NCI-H2227 treated with DMSO at 0.1 percent for 48 hours (cell line): ENCODE data around the gene EIF2B5.

Experiments used
- DNase-seq: peaks from one replicate; lab custom pipeline; 2025; lab: John Stamatoyannopoulos, UW

Gene EIF2B5

GRCh38 chr3:184173374-184173722, 38.2 kb downstream of the EIF2B5 start:
- DNase-seq = no peak

- DNase-seq = no peak
Observed at GRCh38 chr3:184174284-184174645, 39.1 kb downstream of the EIF2B5 start.

- peak; percentile 98 for DNase-seq
Observed at GRCh38 chr3:184174646-184175492, 39.7 kb downstream of the EIF2B5 start, which contains the start of gene AP2M1. TSS of gene AP2M1 (plus strand) at chr3:184174855. CDS start at chr3:184176994, 2,139 bp downstream.

GRCh38 chr3:184175506-184175905, 40.3 kb downstream of the EIF2B5 start:
- no peak for DNase-seq

GRCh38 chr3:184175981-184176376, 40.8 kb downstream of the EIF2B5 start:
- DNase-seq = no peak

- peak; percentile 78 for DNase-seq
Observed at GRCh38 chr3:184176377-184177330, 41.5 kb downstream of the EIF2B5 start.

GRCh38 chr3:184177331-184177731, 42.2 kb downstream of the EIF2B5 start:
- DNase-seq = no peak

- no peak for DNase-seq
Observed at GRCh38 chr3:184177767-184178306, 42.7 kb downstream of the EIF2B5 start.

- DNase-seq = no peak
Observed at GRCh38 chr3:184178521-184179138, 43.5 kb downstream of the EIF2B5 start.

- DNase-seq = no peak
Observed at GRCh38 chr3:184180165-184180564, 45.0 kb downstream of the EIF2B5 start.

- no peak for DNase-seq
Observed at GRCh38 chr3:184181596-184181995, 46.4 kb downstream of the EIF2B5 start.

GRCh38 chr3:184183679-184184078, 48.5 kb downstream of the EIF2B5 start:
- DNase-seq = no peak

- DNase-seq = no peak
Observed at GRCh38 chr3:184184546-184185230, 49.5 kb downstream of the EIF2B5 start.

- DNase-seq = peak; percentile 99
Observed at GRCh38 chr3:184185461-184186183, 50.5 kb downstream of the EIF2B5 start.

GRCh38 chr3:184186184-184186901, 51.2 kb downstream of the EIF2B5 start, which contains the start of gene ABCF3:
TSS of gene ABCF3 (plus strand) at chr3:184186199. CDS start at chr3:184186208, 9 bp downstream.
- DNase-seq = no peak

- no peak for DNase-seq
Observed at GRCh38 chr3:184186902-184187207, 51.7 kb downstream of the EIF2B5 start.

- no peak for DNase-seq
Observed at GRCh38 chr3:184188080-184188479, 52.9 kb downstream of the EIF2B5 start.

GRCh38 chr3:184189421-184189820, 54.3 kb downstream of the EIF2B5 start:
- no peak for DNase-seq

GRCh38 chr3:184192889-184193288, 57.7 kb downstream of the EIF2B5 start:
- no peak for DNase-seq

GRCh38 chr3:184193991-184194539, 58.9 kb downstream of the EIF2B5 start:
- DNase-seq = no peak
